HL-60/S4 treated with retinoic acid at 250 ng/mL for 4 days and 3 days (cell line): ENCODE measurements around the gene DGKI.

ENCODE experiments used
- in situ Hi-C: fragments of 300-500 bp; cut with MboI; formaldehyde crosslinking; loops from 2 replicates; pipeline ENCODE4 v1.7.0; 2022; ENCODE audit warnings: low sequenced_read_pairs

Gene DGKI

GRCh38 chr7:137692399-137692798 lies 154.4 kb downstream of the DGKI start:
- in situ Hi-C loops = no loop called here

GRCh38 chr7:137691566-137691965 lies 155.2 kb downstream of the DGKI start:
- in situ Hi-C loops = no loop called here

- in situ Hi-C loops = no loop called here
Observed at GRCh38 chr7:137690635-137691034, 156.1 kb downstream of the DGKI start.

GRCh38 chr7:137689761-137690160 lies 157.0 kb downstream of the DGKI start:
- in situ Hi-C loops = no loop called here

- in situ Hi-C loops = no loop called here
Observed at GRCh38 chr7:137687556-137688265, 159.1 kb downstream of the DGKI start.

GRCh38 chr7:137685433-137686164 lies 161.2 kb downstream of the DGKI start:
- in situ Hi-C loops = no loop called here

GRCh38 chr7:137684776-137685175 lies 162.0 kb downstream of the DGKI start:
- in situ Hi-C loops = no loop called here

- in situ Hi-C loops = no loop called here
Observed at GRCh38 chr7:137684316-137684715, 162.5 kb downstream of the DGKI start.

- in situ Hi-C loops = no loop called here
Observed at GRCh38 chr7:137682596-137682995, 164.2 kb downstream of the DGKI start.

- in situ Hi-C loops = no loop called here
Observed at GRCh38 chr7:137681657-137682562, 164.9 kb downstream of the DGKI start.

GRCh38 chr7:137674551-137675409 lies 172.0 kb downstream of the DGKI start:
- in situ Hi-C loops = no loop called here

GRCh38 chr7:137674048-137674447 lies 172.7 kb downstream of the DGKI start:
- in situ Hi-C loops = no loop called here

GRCh38 chr7:137671920-137672319 lies 174.9 kb downstream of the DGKI start:
- in situ Hi-C loops = no loop called here

- in situ Hi-C loops = no loop called here
Observed at GRCh38 chr7:137670222-137671064, 176.3 kb downstream of the DGKI start.

- in situ Hi-C loops = no loop called here
Observed at GRCh38 chr7:137669706-137670105, 177.1 kb downstream of the DGKI start.

GRCh38 chr7:137668404-137668803 lies 178.4 kb downstream of the DGKI start:
- in situ Hi-C loops = no loop called here

- in situ Hi-C loops = no loop called here
Observed at GRCh38 chr7:137667633-137668387, 179.0 kb downstream of the DGKI start.

GRCh38 chr7:137664846-137665245 lies 181.9 kb downstream of the DGKI start:
- in situ Hi-C loops = no loop called here

GRCh38 chr7:137661634-137662033 lies 185.1 kb downstream of the DGKI start:
- in situ Hi-C loops = no loop called here
